ENCODE data around the gene MCC. TPM values are rescaled to one million over a fixed set of nuclear protein-coding genes. Genes with fewer than 3 reads are reported as not detected.

MCC gene
- total RNA-seq, 1 donor from 2014 or later, result 2.5 TPM

- H4K20me1 ChIP-seq (ENCODE audit: low read depth), result no peaks in the 10 kb centered on the region
- no peaks in the 10 kb centered on the region for H3F3A ChIP-seq (ENCODE audit: low read depth)
- no peaks in the 10 kb centered on the region for H3K79me2 ChIP-seq (ENCODE audit: low read depth)
- Mint-ChIP-seq H3K27me3 (ENCODE audit: insufficient read depth, low read depth) (peaks cover 5% of the 10 kb centered on the region), H3K4me3 (no peak overlapping the region), H3K27ac (no peak overlapping the region), H3K9me3 (no peaks in the 10 kb centered on the region), H3K36me3 (peaks cover 3% of the 10 kb centered on the region), H3K4me1 (peaks cover 18% of the 10 kb centered on the region)
- no peak for DNase-seq (ENCODE audit: low spot score)
- no peak overlapping the region for H3K4me3 ChIP-seq
- no peak overlapping the region for H3K9ac ChIP-seq
- no peak overlapping the region for H2AFZ ChIP-seq (replicated peaks)
- no peak overlapping the region for H3K27ac ChIP-seq
- no peak overlapping the region for H3K4me2 ChIP-seq
- TF ChIP-seq EZH2 (IDR thresholded peaks at IDR 0.05) (no peak), EZH2phosphoT487 (IDR thresholded peaks at IDR 0.05) (no peak)
- TF ChIP-seq, protein P1, sequence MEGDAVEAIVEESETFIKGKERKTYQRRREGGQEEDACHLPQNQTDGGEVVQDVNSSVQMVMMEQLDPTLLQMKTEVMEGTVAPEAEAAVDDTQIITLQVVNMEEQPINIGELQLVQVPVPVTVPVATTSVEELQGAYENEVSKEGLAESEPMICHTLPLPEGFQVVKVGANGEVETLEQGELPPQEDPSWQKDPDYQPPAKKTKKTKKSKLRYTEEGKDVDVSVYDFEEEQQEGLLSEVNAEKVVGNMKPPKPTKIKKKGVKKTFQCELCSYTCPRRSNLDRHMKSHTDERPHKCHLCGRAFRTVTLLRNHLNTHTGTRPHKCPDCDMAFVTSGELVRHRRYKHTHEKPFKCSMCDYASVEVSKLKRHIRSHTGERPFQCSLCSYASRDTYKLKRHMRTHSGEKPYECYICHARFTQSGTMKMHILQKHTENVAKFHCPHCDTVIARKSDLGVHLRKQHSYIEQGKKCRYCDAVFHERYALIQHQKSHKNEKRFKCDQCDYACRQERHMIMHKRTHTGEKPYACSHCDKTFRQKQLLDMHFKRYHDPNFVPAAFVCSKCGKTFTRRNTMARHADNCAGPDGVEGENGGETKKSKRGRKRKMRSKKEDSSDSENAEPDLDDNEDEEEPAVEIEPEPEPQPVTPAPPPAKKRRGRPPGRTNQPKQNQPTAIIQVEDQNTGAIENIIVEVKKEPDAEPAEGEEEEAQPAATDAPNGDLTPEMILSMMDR (IDR thresholded peaks at IDR 0.05), result no peak
- no peaks in the 10 kb centered on the region for H3K27me3 ChIP-seq
- H3K9me3 ChIP-seq (ENCODE audit: low read depth), result no peaks in the 10 kb centered on the region
- H3K36me3 ChIP-seq, result no peaks in the 10 kb centered on the region
- no peaks in the 10 kb centered on the region for H3K4me1 ChIP-seq
Observed at GRCh38 chr5:113042491-113043243, 445.6 kb downstream of the MCC start.

DNA sequence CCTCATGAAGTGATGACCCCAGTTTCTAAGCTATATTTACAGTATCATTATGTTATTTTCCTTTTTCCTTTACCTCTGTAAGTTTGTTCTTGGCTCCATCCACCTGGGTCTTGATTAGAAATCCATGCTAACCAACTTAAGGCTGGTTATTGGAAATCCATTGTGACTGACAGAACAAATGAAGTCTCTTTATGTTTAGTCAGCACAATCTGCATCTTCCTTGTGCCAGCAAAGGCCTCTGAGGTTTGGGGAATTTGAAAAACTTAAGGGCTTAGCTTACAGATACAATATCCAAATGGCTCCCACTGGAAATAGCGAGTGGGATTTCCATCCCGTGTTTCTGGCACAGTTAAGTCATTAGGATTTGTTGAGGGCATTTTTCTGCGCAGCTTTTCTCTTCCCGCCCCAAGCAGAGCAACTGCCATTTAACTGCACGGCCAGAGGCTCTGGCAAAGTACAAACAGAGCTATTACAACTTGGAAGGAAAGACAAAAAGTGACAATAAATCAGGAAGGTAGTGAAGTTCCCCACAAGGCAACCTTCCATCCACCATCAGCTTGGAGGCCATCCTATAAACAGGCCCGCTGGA, 447.5 kb downstream of the MCC start:
- no peak for DNase-seq (ENCODE audit: low spot score)
- H3K27me3 ChIP-seq, result no peaks in the 10 kb centered on the region
- no peak overlapping the region for H2AFZ ChIP-seq (replicated peaks)
- H3K9ac ChIP-seq, result no peak overlapping the region
- no peaks in the 10 kb centered on the region for H3K4me1 ChIP-seq
- H3K9me3 Mint-ChIP-seq, result no peaks in the 10 kb centered on the region
- H3K9me3 ChIP-seq (ENCODE audit: low read depth), result no peaks in the 10 kb centered on the region
- no peak overlapping the region for H3K27ac Mint-ChIP-seq
- H3K79me2 ChIP-seq (ENCODE audit: low read depth), result no peaks in the 10 kb centered on the region
- H3K4me3 Mint-ChIP-seq, result no peak overlapping the region
- H4K20me1 ChIP-seq (ENCODE audit: low read depth), result no peaks in the 10 kb centered on the region
- H3K4me3 ChIP-seq, result no peak overlapping the region
- TF ChIP-seq, protein P1 (IDR thresholded peaks at IDR 0.05), result no peak
- H3K36me3 Mint-ChIP-seq, result no peaks in the 10 kb centered on the region
- no peak overlapping the region for H3K4me2 ChIP-seq
- no peaks in the 10 kb centered on the region for H3K36me3 ChIP-seq
- H3K27ac ChIP-seq, result no peak overlapping the region
- H3K27me3 Mint-ChIP-seq (ENCODE audit: insufficient read depth, low read depth), result peaks cover 7% of the 10 kb centered on the region
- H3K4me1 Mint-ChIP-seq, result peaks cover 11% of the 10 kb centered on the region
- H3F3A ChIP-seq (ENCODE audit: low read depth), result no peaks in the 10 kb centered on the region

DNA sequence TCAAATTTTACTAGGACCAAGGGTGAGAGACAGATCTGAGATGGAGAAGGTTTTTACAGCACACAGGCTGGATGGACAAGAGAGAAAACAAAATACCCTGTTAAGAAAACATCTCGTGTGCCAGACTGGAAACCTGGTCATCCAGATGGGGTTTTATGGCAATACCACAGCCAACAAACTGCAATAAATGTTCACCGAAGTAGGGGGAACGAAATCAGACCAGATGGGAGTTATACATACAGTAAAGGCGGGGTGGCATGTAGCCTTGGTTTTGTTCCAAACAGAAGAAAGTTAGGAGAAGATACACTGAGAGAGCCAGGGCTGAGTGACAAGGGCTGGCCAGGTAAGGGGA, 448.3 kb downstream of the MCC start:
- Mint-ChIP-seq H3K36me3 (peaks cover 2% of the 10 kb centered on the region), H3K4me1 (peaks cover 11% of the 10 kb centered on the region), H3K27me3 (ENCODE audit: insufficient read depth, low read depth) (peaks cover 7% of the 10 kb centered on the region), H3K9me3 (no peaks in the 10 kb centered on the region), H3K4me3 (no peak overlapping the region), H3K27ac (no peak overlapping the region)
- TF ChIP-seq, protein P1 (IDR thresholded peaks at IDR 0.05), result no peak
- TF ChIP-seq EZH2phosphoT487 (IDR thresholded peaks at IDR 0.05) (no peak), EZH2 (IDR thresholded peaks at IDR 0.05) (no peak)
- no peak for DNase-seq (ENCODE audit: low spot score)
- peaks cover under 1% of the 10 kb centered on the region for H3F3A ChIP-seq (ENCODE audit: low read depth)
- no peak overlapping the region for H3K4me2 ChIP-seq
- H3K27ac ChIP-seq, result no peak overlapping the region
- H2AFZ ChIP-seq (replicated peaks), result no peak overlapping the region
- no peaks in the 10 kb centered on the region for H4K20me1 ChIP-seq (ENCODE audit: low read depth)
- H3K4me3 ChIP-seq, result no peak overlapping the region
- no peaks in the 10 kb centered on the region for H3K4me1 ChIP-seq
- no peaks in the 10 kb centered on the region for H3K9me3 ChIP-seq (ENCODE audit: low read depth)
- H3K79me2 ChIP-seq (ENCODE audit: low read depth), result no peaks in the 10 kb centered on the region
- no peaks in the 10 kb centered on the region for H3K36me3 ChIP-seq
- H3K27me3 ChIP-seq, result no peaks in the 10 kb centered on the region
- H3K9ac ChIP-seq, result no peak overlapping the region
